Neural cell (in vitro differentiated cells): ENCODE results near the gene ACSS1.

Experiments used
- CTCF ChIP-seq: fragments of 450-650 bp; IDR thresholded peaks from 2 replicates; pipeline ENCODE4 v1.5.1; 2014; ENCODE audit warnings: antibody characterized with exemption, mild to moderate bottlenecking, moderate library complexity; ENCODE audit not compliant: poor library complexity, severe bottlenecking
- EP300 ChIP-seq: fragments of 450-650 bp; conservative IDR thresholded peaks from 2 replicates; pipeline ENCODE4 v1.6.1; 2014; ENCODE audit warnings: antibody characterized with exemption, mild to moderate bottlenecking, moderate library complexity; ENCODE audit not compliant: poor library complexity, severe bottlenecking
- EZH2 ChIP-seq: fragments of 200-600, 300-800 bp; shearing (Covaris generic), sonication (generic); IDR thresholded peaks from 2 replicates; pipeline ENCODE4 v1.6.1; 2014; ENCODE audit warnings: antibody characterized with exemption, low read length, borderline replicate concordance, mild to moderate bottlenecking; ENCODE audit not compliant: insufficient read depth, poor library complexity, severe bottlenecking

- no peak for TF ChIP-seq EP300
- no peak for TF ChIP-seq EZH2
- no peak for TF ChIP-seq CTCF
Observed at GRCh38 chr20:25076201-25076600, 18.3 kb upstream of the ACSS1 start.
